Right lobe of liver (tissue), 6 donors: ENCODE results near the gene NDUFA6. TPM values are rescaled to one million over a fixed set of nuclear protein-coding genes. Genes with fewer than 3 reads are reported as not detected.
A peak's percentile ranks its signal among the peaks of the same experiment; 100 is the strongest.
"Not testable (repeated sequence)": the region's sequence is repeated elsewhere in the genome, so short reads cannot be mapped to it uniquely, and the experiment has no call there.

Experiments used
- ATAC-seq, 4 donors: fragments of 200-7000 bp; cut with Tn5 transposase; one replicate each; pipeline ENCODE4 v1.9.1; 2020; ENCODE audit warnings: mild to moderate bottlenecking in 4 of 4, moderate library complexity in 4 of 4
- DNase-seq, 3 donors: peaks; one replicate each; pipeline ENCODE4 v3.0.0-alpha.2; 2020
- H3K27ac ChIP-seq, 3 donors: fragments of 200-600 bp; one replicate each; pipeline ENCODE4 v1.8.0; 2022
- H3K27me3 ChIP-seq, 2 donors: fragments of 200-600 bp; one replicate each; pipeline ENCODE4 v1.8.0; 2022
- H3K36me3 ChIP-seq, 4 donors: fragments of 200-600 bp; sonication (generic) in 1 of 4; one replicate each; pipeline versions ENCODE4 v1.5.1 to v1.8.0; 2017 to 2022; ENCODE audit warnings: control low read depth in 1 of 4
- H3K4me1 ChIP-seq, 4 donors: fragments of 200-600 bp; sonication (generic) in 1 of 4; one replicate each; pipeline versions ENCODE4 v1.5.1 to v1.8.0; 2017 to 2022; ENCODE audit warnings: control low read depth in 1 of 4
- H3K4me3 ChIP-seq, 3 donors: fragments of 200-600 bp; one replicate each; pipeline ENCODE4 v1.8.0; 2022
- H3K9me3 ChIP-seq, 4 donors: fragments of 200-600 bp; sonication (generic) in 1 of 4; one replicate each; pipeline versions ENCODE4 v1.5.1 to v1.8.0; 2017 to 2022; ENCODE audit warnings: control low read depth in 1 of 4
- CTCF ChIP-seq, 4 donors: fragments of 200-600 bp in 3 of 4; fragments of 450-650 bp in 1 of 4; IDR thresholded peaks; one replicate each; pipeline versions ENCODE4 v1.5.1 to v1.8.0; 2016 to 2022; ENCODE audit warnings: antibody characterized with exemption in 4 of 4, mild to moderate bottlenecking in 2 of 4
- POLR2A ChIP-seq: fragments of 450-650 bp; IDR thresholded peaks from one replicate; pipeline ENCODE4 v1.6.1; 2017; ENCODE audit warnings: antibody characterized with exemption, mild to moderate bottlenecking
- WGBS: methylation state at CpG from one replicate; pipeline ENCODE4 v1.1.6; 2018; ENCODE audit warnings: low coverage, low lambda C conversion rate; ENCODE audit not compliant: insufficient coverage; ENCODE audit errors: missing lambda C conversion rate; 5-methylcytosine and 5-hydroxymethylcytosine counted together
- intact Hi-C, 2 donors: fragments of 100-400 bp; cut with DNase I; formaldehyde crosslinking; loops; one replicate each; pipeline versions ENCODE4 v1.11.2 to v1.14.1; 2022
- total RNA-seq, 6 experiments: library from RNA; depleted of rRNA in 2 of 6; stranded (reverse); fragments of >200 nt in 2 of 6; fragmentation: NEBNext Ultra II Directional in 3 of 6; extraction: Animal tissue kit (Norgen Biotek cat#: 25700) in 3 of 6; gene quantifications; one replicate each; pipeline versions ENCODE4 v1.1.0 to v1.2.4, GENCODE V29; 2016 to 2023
- donor health status: DM: no; HTN: yes; CAD: no.
- donor health status: DM: no; HTN: no; CAD: no.
- donor health status: DM: no; HTN: no; CAD: no.
- donor health status: DM: no; HTN: yes; CAD: no.
- donor health status: DM: no; HTN: yes; CAD: no.

The NDUFA6 gene
- total RNA-seq, 6 experiments from 2014 or later = 34.9 to 67.5 (median 51.6) TPM

- WGBS = 72% methylated on average over 6 of the region's 8 CpGs
- peaks cover 0 to 18% (median 0%) of the 10 kb centered on the region in 4 donors for H3K4me1 ChIP-seq
Measured at GRCh38 chr22:42072606-42073330, 17.8 kb downstream of the NDUFA6 start.

GRCh38 chr22:42071508-42071907 lies 19.1 kb downstream of the NDUFA6 start:
- Histone ChIP-seq H3K4me3 (peak overlapping the region; percentile 62 to 84 (median 63)), H3K4me1 (peaks cover 0 to 18% (median 0%) of the 10 kb centered on the region in 4 donors), H3K27ac (peak overlapping the region; percentile 42 to 85 (median 84))
- H3K9me3 ChIP-seq, ATAC-seq, H3K36me3 ChIP-seq, H3K27me3 ChIP-seq, intact Hi-C loops: not testable (repeated sequence)
- DNase-seq = peak in 1 of 3 donors; percentile 3
- WGBS = 74% methylated on average over 7 of the region's 7 CpGs

More at GRCh38 chr22:42072606-42073330, 17.8 kb downstream of the NDUFA6 start:
- H3K36me3 ChIP-seq = peaks cover 0 to 4% (median 0%) of the 10 kb centered on the region in 4 donors
- no peaks in the 10 kb centered on the region for H3K9me3 ChIP-seq
- H3K4me3 ChIP-seq = no peak overlapping the region
- DNase-seq = peak in 1 of 3 donors; percentile 40
- no peaks in the 10 kb centered on the region for H3K27me3 ChIP-seq
- intact Hi-C loops = no loop called here
- no peak overlapping the region for H3K27ac ChIP-seq
- TF ChIP-seq CTCF (IDR thresholded peaks at IDR 0.05) (no peak), POLR2A (no peak)
- ATAC-seq = no peak

- peaks cover 0 to 9% (median 3%) of the 10 kb centered on the region in 4 donors for H3K36me3 ChIP-seq
- ATAC-seq (peak; percentile 96 to 98 (median 96)), DNase-seq (peak; percentile 97 to 99 (median 98))
- no peaks in the 10 kb centered on the region for H3K9me3 ChIP-seq
- intact Hi-C loops = no loop called here
- peak within 1 kb of the TSS; percentile 62 to 84 (median 63) for H3K4me3 ChIP-seq
- 1% methylated on average over 24 of the region's 56 CpGs for WGBS
- H3K27ac ChIP-seq = peak within 1 kb of the TSS; percentile 42 to 85 (median 84)
- TF ChIP-seq CTCF (IDR thresholded peaks at IDR 0.05) = no peak
- TF ChIP-seq POLR2A = peak; percentile 80
- no peaks in the 10 kb centered on the region for H3K27me3 ChIP-seq
- peaks cover 0 to 20% (median 2%) of the 10 kb centered on the region in 4 donors for H3K4me1 ChIP-seq
Measured at GRCh38 chr22:42070517-42071422, 19.8 kb downstream of the NDUFA6 start, which contains the start of gene NAGA. Gene NAGA (minus strand): TSS chr22:42070812. CDS start chr22:42070297, 515 bp downstream.

GRCh38 chr22:42069801-42070516 lies 20.6 kb downstream of the NDUFA6 start:
- DNase-seq (peak in 1 of 3 donors; percentile 42), ATAC-seq (peak in 3 of 4 donors; percentile 0 to 9 (median 8))
- H3K4me3 ChIP-seq = peak overlapping the region; percentile 62 to 84 (median 63)
- intact Hi-C loops = no loop called here
- H3K9me3 ChIP-seq = no peaks in the 10 kb centered on the region
- H3K4me1 ChIP-seq = peaks cover 0 to 28% (median 6%) of the 10 kb centered on the region in 4 donors
- peak overlapping the region; percentile 42 to 85 (median 84) for H3K27ac ChIP-seq
- TF ChIP-seq POLR2A (no peak), CTCF (IDR thresholded peaks at IDR 0.05) (no peak)
- 10% methylated on average over 16 of the region's 19 CpGs for WGBS
- peaks cover 0 to 9% (median 3%) of the 10 kb centered on the region in 4 donors for H3K36me3 ChIP-seq
- H3K27me3 ChIP-seq = no peaks in the 10 kb centered on the region
